CD4-positive, alpha-beta T cell (primary cell): ENCODE measurements around the gene MCTP2. TPM values are rescaled to one million over a fixed set of nuclear protein-coding genes. Genes with fewer than 3 reads are reported as not detected.

Source experiments
- ATAC-seq: fragments of 200-7000 bp; cut with Tn5 transposase; one replicate; pipeline ENCODE4 v1.10.0; 2022; ENCODE audit warnings: mild to moderate bottlenecking; ENCODE audit not compliant: poor library complexity
- CTCF ChIA-PET: fragments of 350-600 bp; sonication (Branson Sonifier 250); formaldehyde crosslinking; loops from one replicate; lab custom pipeline; 2021; ENCODE audit warnings: antibody characterized with exemption, inconsistent platforms; lab: Charles Lee
- POLR2A ChIA-PET: fragments of 350-600 bp; sonication (Branson Sonifier 250); formaldehyde crosslinking; loops from one replicate; lab custom pipeline; 2021; ENCODE audit warnings: antibody characterized with exemption, inconsistent platforms; lab: Charles Lee
- DNase-seq, 14 experiments: peaks; one replicate each; pipeline ENCODE4 v3.0.0-alpha.2; 2013 to 2020; ENCODE audit warnings: mixed read lengths in 2 of 14
- H3K27ac ChIP-seq, 2 donors: one replicate each; pipeline versions ENCODE4 v1.5.1 to v1.7.0; 2013; ENCODE audit warnings: low read length in 2 of 2, low read depth in 1 of 2, mild to moderate bottlenecking in 1 of 2
- H3K27me3 ChIP-seq, 2 experiments: 1 replicate in 1 of 2; 2 replicates in 1 of 2; pipeline versions ENCODE4 v1.6.1 to v1.7.0; 2013; ENCODE audit warnings: low read length in 2 of 2, control low read depth in 1 of 2, mild to moderate bottlenecking in 1 of 2, moderate library complexity in 1 of 2; ENCODE audit not compliant: insufficient read depth in 2 of 2, control insufficient read depth in 1 of 2
- H3K36me3 ChIP-seq: one replicate; pipeline ENCODE4 v1.6.1; 2013; ENCODE audit warnings: low read length, control low read depth; ENCODE audit not compliant: insufficient read depth
- H3K4me1 ChIP-seq: one replicate; pipeline ENCODE4 v1.6.1; 2013; ENCODE audit warnings: low read length, control low read depth; ENCODE audit not compliant: insufficient read depth
- H3K4me3 ChIP-seq: one replicate; pipeline ENCODE4 v1.5.1; 2013; ENCODE audit warnings: mild to moderate bottlenecking, low read length, moderate library complexity
- H3K9me3 ChIP-seq, 2 experiments: 1 replicate in 1 of 2; 2 replicates in 1 of 2; pipeline versions ENCODE4 v1.6.1 to v1.7.0; 2013; ENCODE audit warnings: low read length in 2 of 2, mild to moderate bottlenecking in 2 of 2, control low read depth in 1 of 2, moderate library complexity in 1 of 2; ENCODE audit not compliant: control insufficient read depth in 1 of 2, insufficient read depth in 1 of 2
- H3K27ac Mint-ChIP-seq: one replicate; pipeline ENCODE4 v1.8.0; 2020; ENCODE audit warnings: mixed read lengths
- H3K27me3 Mint-ChIP-seq: one replicate; pipeline ENCODE4 v1.8.0; 2021; ENCODE audit warnings: mixed read lengths
- H3K36me3 Mint-ChIP-seq: one replicate; pipeline ENCODE4 v1.8.0; 2021; ENCODE audit warnings: low read depth, mixed read lengths
- H3K4me1 Mint-ChIP-seq: one replicate; pipeline ENCODE4 v1.8.0; 2021; ENCODE audit warnings: low read depth, mixed read lengths
- H3K4me3 Mint-ChIP-seq: one replicate; pipeline ENCODE4 v1.8.0; 2020; ENCODE audit warnings: mild to moderate bottlenecking, mixed read lengths
- H3K9me3 Mint-ChIP-seq: one replicate; pipeline ENCODE4 v1.8.0; 2020; ENCODE audit warnings: mixed read lengths
- intact Hi-C, 2 experiments: fragments of 100-400 bp; cut with DNase I in 1 of 2; cut with micrococcal nuclease in 1 of 2; formaldehyde crosslinking; loops; one replicate each; pipeline versions ENCODE4 v1.15.1 to v1.9.0; 2023 to 2025; cut with DNase I, micrococcal nuclease
- total RNA-seq, 174 experiments: library from RNA in 2 of 174; stranded (reverse) in 2 of 174; gene quantifications; one replicate each; pipeline ENCODE4 v1.2.3 and lab custom pipeline; 2021 to 2026
- TF ChIP-seq, protein P1 (sequence below): fragments of 200-600 bp; IDR thresholded peaks from one replicate; pipeline ENCODE4 v1.8.0; 2022; ENCODE audit warnings: antibody characterized with exemption, mild to moderate bottlenecking

The MCTP2 gene
- total RNA-seq, 2 experiments from 2014 or later: 8.0 to 10.8 TPM

DNA sequence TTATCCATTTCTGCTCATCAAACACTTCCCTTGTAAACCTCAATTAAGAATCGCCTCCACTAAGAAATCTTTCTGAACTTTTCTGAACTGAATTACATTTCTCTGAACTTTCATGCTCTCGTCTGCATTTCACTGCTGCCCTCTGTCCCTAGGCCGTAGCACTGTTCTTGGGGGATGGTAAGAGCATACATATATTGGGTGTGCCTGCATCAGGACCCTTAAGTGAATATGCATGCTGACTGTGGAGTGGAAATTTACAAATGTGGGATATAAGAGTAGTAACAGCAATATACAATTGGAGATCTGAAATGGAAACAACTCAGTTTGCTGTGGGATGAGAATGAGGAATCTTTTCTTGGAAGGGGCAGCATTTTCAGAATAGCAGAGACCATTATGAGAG, 148.6 kb downstream of the MCTP2 start:
- no peaks in the 10 kb centered on the region for H3K4me1 Mint-ChIP-seq
- no peaks in the 10 kb centered on the region for H3K9me3 ChIP-seq
- no peaks in the 10 kb centered on the region for H3K27me3 ChIP-seq
- H3K36me3 ChIP-seq: peaks cover 8% of the 10 kb centered on the region
- no peak overlapping the region for H3K27ac Mint-ChIP-seq
- no peaks in the 10 kb centered on the region for H3K9me3 Mint-ChIP-seq
- ChIA-PET CTCF (no interaction called here), POLR2A (no interaction called here)
- peaks cover 20% of the 10 kb centered on the region for H3K36me3 Mint-ChIP-seq
- no peaks in the 10 kb centered on the region for H3K27me3 Mint-ChIP-seq
- ATAC-seq (no peak), DNase-seq (no peak)
- H3K4me3 Mint-ChIP-seq: no peak overlapping the region
- no peak overlapping the region for H3K27ac ChIP-seq
- H3K4me3 ChIP-seq: no peak overlapping the region
- no peaks in the 10 kb centered on the region for H3K4me1 ChIP-seq
- intact Hi-C loops: loop anchor here in 1 of 2 experiments (10.0 kb wide), 1 partner anchor 55 kb away; no protein-coding TSS in a partner anchor
- TF ChIP-seq, protein P1, sequence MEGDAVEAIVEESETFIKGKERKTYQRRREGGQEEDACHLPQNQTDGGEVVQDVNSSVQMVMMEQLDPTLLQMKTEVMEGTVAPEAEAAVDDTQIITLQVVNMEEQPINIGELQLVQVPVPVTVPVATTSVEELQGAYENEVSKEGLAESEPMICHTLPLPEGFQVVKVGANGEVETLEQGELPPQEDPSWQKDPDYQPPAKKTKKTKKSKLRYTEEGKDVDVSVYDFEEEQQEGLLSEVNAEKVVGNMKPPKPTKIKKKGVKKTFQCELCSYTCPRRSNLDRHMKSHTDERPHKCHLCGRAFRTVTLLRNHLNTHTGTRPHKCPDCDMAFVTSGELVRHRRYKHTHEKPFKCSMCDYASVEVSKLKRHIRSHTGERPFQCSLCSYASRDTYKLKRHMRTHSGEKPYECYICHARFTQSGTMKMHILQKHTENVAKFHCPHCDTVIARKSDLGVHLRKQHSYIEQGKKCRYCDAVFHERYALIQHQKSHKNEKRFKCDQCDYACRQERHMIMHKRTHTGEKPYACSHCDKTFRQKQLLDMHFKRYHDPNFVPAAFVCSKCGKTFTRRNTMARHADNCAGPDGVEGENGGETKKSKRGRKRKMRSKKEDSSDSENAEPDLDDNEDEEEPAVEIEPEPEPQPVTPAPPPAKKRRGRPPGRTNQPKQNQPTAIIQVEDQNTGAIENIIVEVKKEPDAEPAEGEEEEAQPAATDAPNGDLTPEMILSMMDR: no peak

DNA sequence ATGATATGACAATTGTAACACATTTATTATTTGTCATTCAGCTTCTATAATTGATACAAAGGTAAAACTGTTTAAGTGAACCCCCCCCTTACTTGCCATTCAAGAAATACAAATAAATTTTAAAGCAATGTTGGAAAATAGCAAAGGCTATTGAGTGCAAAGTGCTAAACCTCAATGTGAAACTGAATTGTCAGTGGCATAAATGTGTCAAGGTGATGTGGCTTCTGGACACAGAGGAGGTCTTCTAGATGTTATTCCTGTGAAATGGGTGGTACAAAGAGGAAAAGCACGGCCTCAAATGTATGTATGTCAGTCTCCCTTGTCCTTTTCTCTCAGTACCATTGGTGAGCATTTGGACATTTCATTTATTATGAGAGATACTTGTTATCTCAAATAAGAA, 149.4 kb downstream of the MCTP2 start:
- TF ChIP-seq, protein P1: no peak
- CTCF ChIA-PET: no interaction called here
- H3K4me1 ChIP-seq: no peaks in the 10 kb centered on the region
- Mint-ChIP-seq H3K27me3 (no peaks in the 10 kb centered on the region), H3K9me3 (no peaks in the 10 kb centered on the region), H3K27ac (no peak overlapping the region), H3K4me1 (no peaks in the 10 kb centered on the region), H3K36me3 (peaks cover 28% of the 10 kb centered on the region), H3K4me3 (no peak overlapping the region)
- ATAC-seq: no peak
- no peak overlapping the region for H3K27ac ChIP-seq
- DNase-seq: no peak
- peaks cover 8% of the 10 kb centered on the region for H3K36me3 ChIP-seq
- no peaks in the 10 kb centered on the region for H3K9me3 ChIP-seq
- no peaks in the 10 kb centered on the region for H3K27me3 ChIP-seq
- POLR2A ChIA-PET: no interaction called here
- intact Hi-C loops: no loop called here
- H3K4me3 ChIP-seq: no peak overlapping the region

DNA sequence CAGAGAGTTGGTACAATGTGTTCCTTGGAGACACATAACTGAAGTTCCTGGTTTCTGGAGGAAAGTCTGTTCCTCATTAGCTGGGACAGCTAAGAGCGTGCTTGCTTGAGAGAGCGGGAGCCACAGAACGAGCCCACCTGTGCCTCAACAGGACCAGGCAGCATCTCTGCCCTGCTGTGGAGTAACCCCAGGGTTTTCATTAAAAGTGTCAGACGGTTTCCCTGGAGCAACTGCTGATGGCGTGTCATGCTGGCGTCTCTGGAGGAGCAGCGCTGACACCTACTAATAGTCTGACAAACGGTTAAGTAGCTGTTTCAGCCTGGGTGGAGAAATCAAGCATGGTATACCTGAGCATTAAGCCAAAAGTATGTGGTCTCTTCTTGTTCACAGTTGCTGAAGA, 150.0 kb downstream of the MCTP2 start:
- Histone ChIP-seq H3K9me3 (no peaks in the 10 kb centered on the region), H3K36me3 (peaks cover 8% of the 10 kb centered on the region), H3K27me3 (no peaks in the 10 kb centered on the region), H3K4me3 (no peak overlapping the region), H3K27ac (no peak overlapping the region), H3K4me1 (no peaks in the 10 kb centered on the region)
- ChIA-PET CTCF (no interaction called here), POLR2A (no interaction called here)
- no peaks in the 10 kb centered on the region for H3K9me3 Mint-ChIP-seq
- peaks cover 34% of the 10 kb centered on the region for H3K36me3 Mint-ChIP-seq
- ATAC-seq (no peak), DNase-seq (no peak)
- TF ChIP-seq, protein P1: no peak
- intact Hi-C loops: no loop called here
- H3K4me1 Mint-ChIP-seq: no peaks in the 10 kb centered on the region
- no peak overlapping the region for H3K27ac Mint-ChIP-seq
- no peaks in the 10 kb centered on the region for H3K27me3 Mint-ChIP-seq
- no peak overlapping the region for H3K4me3 Mint-ChIP-seq
